Fibroblast of lung (primary cell): ENCODE measurements around the gene CDH5. TPM values are rescaled to one million over a fixed set of nuclear protein-coding genes. Genes with fewer than 3 reads are reported as not detected.

Experiments used
- DNase-seq, 2 donors: peaks; one replicate each; pipeline versions ENCODE4 v3.0.0 to v3.0.0-alpha.2; 2010; ENCODE audit warnings: low read depth in 2 of 2
- H2AFZ ChIP-seq: 2 replicates; pipeline ENCODE4 v1.5.1; 2012; ENCODE audit warnings: low read length, control low read depth, inconsistent platforms
- H3K27ac ChIP-seq: 2 replicates; pipeline ENCODE4 v1.5.1; 2011; ENCODE audit warnings: low read length, control low read depth; ENCODE audit not compliant: insufficient read depth
- H3K27me3 ChIP-seq: 2 replicates; pipeline ENCODE4 v1.5.1; 2011; ENCODE audit warnings: mild to moderate bottlenecking, low read length; ENCODE audit not compliant: control insufficient read depth, insufficient read depth
- H3K36me3 ChIP-seq: 2 replicates; pipeline ENCODE4 v1.5.1; 2011; ENCODE audit warnings: low read length; ENCODE audit not compliant: control insufficient read depth, insufficient read depth
- H3K4me1 ChIP-seq: 2 replicates; pipeline ENCODE4 v1.5.1; 2011; ENCODE audit warnings: low read length; ENCODE audit not compliant: control insufficient read depth, insufficient read depth; ENCODE audit errors: extremely low read depth
- H3K4me2 ChIP-seq: 2 replicates; pipeline ENCODE4 v1.5.1; 2011; ENCODE audit warnings: low read length, control low read depth; ENCODE audit not compliant: insufficient read depth; ENCODE audit errors: extremely low read depth
- H3K4me3 ChIP-seq, 4 experiments: fragments of 200-600 bp in 1 of 4; sonication (generic) in 1 of 4; replicated peaks in 1 of 4; 2 replicates each; pipeline ENCODE4 v1.5.1; 2011 to 2016; ENCODE audit warnings: low read length in 4 of 4, low read depth in 3 of 4, mild to moderate bottlenecking in 3 of 4, control low read depth in 2 of 4, inconsistent platforms in 1 of 4, mixed read lengths in 1 of 4; ENCODE audit not compliant: insufficient read depth in 1 of 4; ENCODE audit errors: control extremely low read depth in 1 of 4
- H3K79me2 ChIP-seq: 2 replicates; pipeline ENCODE4 v1.5.1; 2012; ENCODE audit warnings: mild to moderate bottlenecking, low read length, inconsistent platforms; ENCODE audit not compliant: control insufficient read depth, insufficient read depth
- H3K9ac ChIP-seq: 2 replicates; pipeline ENCODE4 v1.5.1; 2011; ENCODE audit warnings: mild to moderate bottlenecking, low read length, control low read depth; ENCODE audit not compliant: insufficient read depth
- H3K9me3 ChIP-seq: 2 replicates; pipeline ENCODE4 v1.5.1; 2012; ENCODE audit warnings: low read depth, low read length; ENCODE audit not compliant: control insufficient read depth, insufficient read depth
- H4K20me1 ChIP-seq: 2 replicates; pipeline ENCODE4 v1.5.1; 2011; ENCODE audit warnings: low read length; ENCODE audit not compliant: control insufficient read depth, insufficient read depth; ENCODE audit errors: extremely low read depth
- CTCF ChIP-seq, 2 donors: IDR thresholded peaks in 1 of 2; conservative IDR thresholded peaks in 1 of 2; 1 replicate in 1 of 2; 2 replicates in 1 of 2; pipeline ENCODE4 v1.5.1; 2011 to 2012; ENCODE audit warnings: low read length in 2 of 2, control low read depth in 1 of 2, inconsistent platforms in 1 of 2, low read depth in 1 of 2, mild to moderate bottlenecking in 1 of 2
- EZH2 ChIP-seq: IDR thresholded peaks from 2 replicates; pipeline ENCODE4 v1.5.1; 2012; ENCODE audit warnings: low read length, control low read depth, mild to moderate bottlenecking; ENCODE audit errors: missing control alignments
- polyA plus RNA-seq, 2 donors: library from polyadenylated mRNA; depleted of rRNA in 1 of 2; stranded (reverse) in 1 of 2; unstranded in 1 of 2; fragments of >200 nt; gene quantifications; 2 replicates each; pipeline ENCODE4 v1.2.1, GENCODE V29; 2011 to 2012; ENCODE audit warnings: missing spikeins in 1 of 2
- total RNA-seq: library from RNA; depleted of rRNA; stranded (reverse); fragments of >200 nt; gene quantifications from 2 replicates; pipeline ENCODE4 v1.2.1, GENCODE V29; 2014

CDH5 gene
- total and polyA plus RNA-seq, 2 donors (not counting 1 experiment from before 2014, with no cell fraction given) = 0.02 TPM; not detected in 1

GRCh38 chr16:66425651-66426050 lies 59.2 kb downstream of the CDH5 start:
- Histone ChIP-seq H3K79me2 (no peaks in the 10 kb centered on the region), H2AFZ (no peak overlapping the region), H3K4me1 (no peaks in the 10 kb centered on the region), H3K27ac (no peak overlapping the region), H3K9me3 (no peaks in the 10 kb centered on the region), H3K9ac (no peak overlapping the region), H3K4me3 (no peak overlapping the region), H3K36me3 (no peaks in the 10 kb centered on the region), H3K4me2 (no peak overlapping the region), H3K27me3 (peaks cover 44% of the 10 kb centered on the region), H4K20me1 (no peaks in the 10 kb centered on the region)
- TF ChIP-seq CTCF (conservative IDR thresholded peaks at IDR 0.05 in 1 of 2, IDR thresholded peaks at IDR 0.05 in 1 of 2; ENCODE audit: low read depth in 1 of 2, low read length in 2 of 2) (no peak), EZH2 (no peak)
- no peak for DNase-seq

- peak in 1 of 2 donors; percentile 13 for DNase-seq
- Histone ChIP-seq H4K20me1 (no peaks in the 10 kb centered on the region), H3K27ac (no peak overlapping the region), H3K79me2 (no peaks in the 10 kb centered on the region), H3K9ac (no peak overlapping the region), H3K4me3 (peak overlapping the region in 1 of 4 experiments; percentile 25), H3K36me3 (no peaks in the 10 kb centered on the region), H3K27me3 (peaks cover 44% of the 10 kb centered on the region), H3K9me3 (no peaks in the 10 kb centered on the region), H3K4me2 (peak overlapping the region; percentile 48), H2AFZ (peak overlapping the region; percentile 19), H3K4me1 (no peaks in the 10 kb centered on the region)
- TF ChIP-seq EZH2 (peak; percentile 99), CTCF (conservative IDR thresholded peaks at IDR 0.05 in 1 of 2, IDR thresholded peaks at IDR 0.05 in 1 of 2; ENCODE audit: low read depth in 1 of 2, low read length in 2 of 2) (no peak)
Observed at GRCh38 chr16:66426112-66427035, 59.9 kb downstream of the CDH5 start.

GRCh38 chr16:66427036-66427860 lies 60.8 kb downstream of the CDH5 start, which contains the start of gene BEAN1:
Gene BEAN1, plus strand, starts transcription at chr16:66427295. Its CDS starts 10,382 bp downstream, at chr16:66437677.
- DNase-seq = peak in 1 of 2 donors; percentile 31
- Histone ChIP-seq H3K27me3 (peaks cover 47% of the 10 kb centered on the region), H3K4me3 (peak within 1 kb of the TSS in 1 of 4 experiments; percentile 25), H3K9ac (no peak within 1 kb of the TSS), H4K20me1 (no peaks in the 10 kb centered on the region), H2AFZ (peak within 1 kb of the TSS; percentile 19), H3K79me2 (no peaks in the 10 kb centered on the region), H3K4me1 (no peaks in the 10 kb centered on the region), H3K4me2 (peak within 1 kb of the TSS; percentile 48), H3K9me3 (no peaks in the 10 kb centered on the region), H3K27ac (no peak within 1 kb of the TSS), H3K36me3 (no peaks in the 10 kb centered on the region)
- TF ChIP-seq EZH2 (no peak), CTCF (conservative IDR thresholded peaks at IDR 0.05 in 1 of 2, IDR thresholded peaks at IDR 0.05 in 1 of 2; ENCODE audit: low read depth in 1 of 2, low read length in 2 of 2) (no peak)
